Liver (tissue), 9 donors: ENCODE results near the gene DENND11. TPM values are rescaled to one million over a fixed set of nuclear protein-coding genes. Genes with fewer than 3 reads are reported as not detected.

Source experiments
- DNase-seq: peaks from one replicate; pipeline ENCODE4 v3.0.0-alpha.2; 2017; ENCODE audit warnings: low spot score
- H3K27ac ChIP-seq, 2 donors: one replicate each; pipeline ENCODE4 v1.7.0; 2013; ENCODE audit warnings: inconsistent platforms in 2 of 2, low read length in 2 of 2, control low read depth in 1 of 2, low read depth in 1 of 2, mild to moderate bottlenecking in 1 of 2
- H3K27me3 ChIP-seq, 4 donors: one replicate each; pipeline versions ENCODE4 v1.6.1 to v1.7.0; 2013; ENCODE audit warnings: low read length in 3 of 4, inconsistent platforms in 1 of 4, mild to moderate bottlenecking in 1 of 4, moderate library complexity in 1 of 4; ENCODE audit not compliant: control insufficient read depth in 4 of 4, insufficient read depth in 4 of 4
- H3K36me3 ChIP-seq, 4 donors: one replicate each; pipeline versions ENCODE4 v1.6.1 to v1.7.0; 2013; ENCODE audit warnings: low read length in 3 of 4, mild to moderate bottlenecking in 3 of 4, low read depth in 1 of 4, moderate library complexity in 1 of 4; ENCODE audit not compliant: control insufficient read depth in 4 of 4, insufficient read depth in 3 of 4
- H3K4me1 ChIP-seq, 4 donors: one replicate each; pipeline versions ENCODE4 v1.6.1 to v1.7.0; 2013; ENCODE audit warnings: low read length in 3 of 4, mild to moderate bottlenecking in 3 of 4, moderate library complexity in 1 of 4; ENCODE audit not compliant: control insufficient read depth in 4 of 4, insufficient read depth in 4 of 4
- H3K4me3 ChIP-seq, 3 donors: one replicate each; pipeline versions ENCODE4 v1.6.1 to v1.7.0; 2013; ENCODE audit warnings: low read length in 3 of 3, control low read depth in 1 of 3, low read depth in 1 of 3, mild to moderate bottlenecking in 1 of 3
- H3K9ac ChIP-seq, 2 donors: one replicate each; pipeline ENCODE4 v1.7.0; 2013; ENCODE audit warnings: low read length in 2 of 2, mild to moderate bottlenecking in 2 of 2, moderate library complexity in 2 of 2, control low read depth in 1 of 2, low read depth in 1 of 2
- H3K9me3 ChIP-seq, 4 donors: one replicate each; pipeline versions ENCODE4 v1.6.1 to v1.7.0; 2013; ENCODE audit warnings: low read length in 3 of 4; ENCODE audit not compliant: control insufficient read depth in 4 of 4
- EGR1 ChIP-seq, 2 donors: IDR thresholded peaks; 2 replicates each; pipeline ENCODE4 v1.6.1; 2016 to 2018; ENCODE audit warnings: antibody characterized with exemption in 2 of 2, low read depth in 2 of 2
- FOXA1 ChIP-seq: IDR thresholded peaks from 2 replicates; pipeline ENCODE4 v1.6.1; 2016; ENCODE audit warnings: antibody characterized with exemption
- FOXA2 ChIP-seq: IDR thresholded peaks from 2 replicates; pipeline ENCODE4 v1.6.1; 2016; ENCODE audit warnings: antibody characterized with exemption
- GABPA ChIP-seq, 2 donors: IDR thresholded peaks in 1 of 2; conservative IDR thresholded peaks in 1 of 2; 2 replicates each; pipeline ENCODE4 v1.6.1; 2016; ENCODE audit warnings: antibody characterized with exemption in 2 of 2, mild to moderate bottlenecking in 1 of 2, moderate library complexity in 1 of 2
- HNF4A ChIP-seq, 2 donors: conservative IDR thresholded peaks; 2 replicates each; pipeline ENCODE4 v1.6.1; 2016; ENCODE audit warnings: antibody characterized with exemption in 2 of 2, mild to moderate bottlenecking in 2 of 2
- HNF4G ChIP-seq: IDR thresholded peaks from 2 replicates; pipeline ENCODE4 v1.6.1; 2016; ENCODE audit warnings: antibody characterized with exemption
- JUND ChIP-seq, 2 donors: IDR thresholded peaks; 2 replicates each; pipeline ENCODE4 v1.6.1; 2016; ENCODE audit warnings: antibody characterized with exemption in 2 of 2
- NR2F2 ChIP-seq: IDR thresholded peaks from 2 replicates; pipeline ENCODE4 v1.6.1; 2016; ENCODE audit warnings: antibody characterized with exemption
- RAD21 ChIP-seq, 2 donors: IDR thresholded peaks; 2 replicates each; pipeline ENCODE4 v1.6.1; 2016; ENCODE audit warnings: antibody characterized with exemption in 2 of 2, mild to moderate bottlenecking in 2 of 2
- RXRA ChIP-seq, 2 donors: IDR thresholded peaks; 2 replicates each; pipeline ENCODE4 v1.6.1; 2017 to 2018; ENCODE audit warnings: antibody characterized with exemption in 2 of 2, mild to moderate bottlenecking in 1 of 2
- SP1 ChIP-seq: IDR thresholded peaks from 2 replicates; pipeline ENCODE4 v1.6.1; 2018; ENCODE audit warnings: antibody characterized with exemption, mild to moderate bottlenecking
- TAF1 ChIP-seq: conservative IDR thresholded peaks from 2 replicates; pipeline ENCODE4 v1.6.1; 2016; ENCODE audit warnings: antibody characterized with exemption, mild to moderate bottlenecking
- YY1 ChIP-seq: IDR thresholded peaks from 2 replicates; pipeline ENCODE4 v1.6.1; 2016; ENCODE audit warnings: antibody characterized with exemption, mild to moderate bottlenecking
- WGBS: extraction: QIAGEN DNeasy Blood & Tissue Kit; methylation state at CpG from one replicate; pipeline ENCODE4 v1.1.7; 2013; 5-methylcytosine and 5-hydroxymethylcytosine counted together
- polyA plus RNA-seq, 2 donors: library from polyadenylated mRNA; stranded (reverse) in 1 of 2; unstranded in 1 of 2; fragments of 200-250 nt in 1 of 2; fragments of >200 nt in 1 of 2; fragmentation: Nextera tagmentation in 1 of 2; extraction: Ambion mirVana in 1 of 2; gene quantifications; one replicate each; pipeline versions ENCODE4 v1.2.1 to v1.2.3, GENCODE V29; 2013 to 2015
- total RNA-seq, 2 donors: library from RNA; depleted of rRNA; stranded (reverse); fragments of >200 nt; gene quantifications; one replicate each; pipeline ENCODE4 v1.2.3, GENCODE V29; 2014
- TF ChIP-seq, protein P1 (sequence below): fragments of 150-350 bp; IDR thresholded peaks from 2 replicates; pipeline ENCODE4 v1.5.1; 2017; ENCODE audit warnings: improper control_type of control experiment, low read depth, low read length; ENCODE audit not compliant: missing input control
- TF ChIP-seq, protein P2 (sequence below): IDR thresholded peaks from 2 replicates; pipeline ENCODE4 v1.6.1; 2016; ENCODE audit warnings: antibody characterized with exemption
- TF ChIP-seq, protein P3 (sequence below): IDR thresholded peaks from 2 replicates; pipeline ENCODE4 v1.6.1; 2016; ENCODE audit warnings: antibody characterized with exemption
- TF ChIP-seq, protein P4 (sequence below): IDR thresholded peaks from 2 replicates; pipeline ENCODE4 v1.6.1; 2016; ENCODE audit warnings: antibody characterized with exemption, mild to moderate bottlenecking
- TF ChIP-seq, protein P5 (sequence below): IDR thresholded peaks from 2 replicates; pipeline ENCODE4 v1.6.1; 2016; ENCODE audit warnings: antibody characterized with exemption
- donor health status: healthy.
- donor health status: healthy.
- donor health status: healthy.
- donor health status: healthy.
- donor health status: healthy.

Gene DENND11
- total and polyA plus RNA-seq, 4 donors = 8.4 to 48.4 (median 12.8) TPM

DNA sequence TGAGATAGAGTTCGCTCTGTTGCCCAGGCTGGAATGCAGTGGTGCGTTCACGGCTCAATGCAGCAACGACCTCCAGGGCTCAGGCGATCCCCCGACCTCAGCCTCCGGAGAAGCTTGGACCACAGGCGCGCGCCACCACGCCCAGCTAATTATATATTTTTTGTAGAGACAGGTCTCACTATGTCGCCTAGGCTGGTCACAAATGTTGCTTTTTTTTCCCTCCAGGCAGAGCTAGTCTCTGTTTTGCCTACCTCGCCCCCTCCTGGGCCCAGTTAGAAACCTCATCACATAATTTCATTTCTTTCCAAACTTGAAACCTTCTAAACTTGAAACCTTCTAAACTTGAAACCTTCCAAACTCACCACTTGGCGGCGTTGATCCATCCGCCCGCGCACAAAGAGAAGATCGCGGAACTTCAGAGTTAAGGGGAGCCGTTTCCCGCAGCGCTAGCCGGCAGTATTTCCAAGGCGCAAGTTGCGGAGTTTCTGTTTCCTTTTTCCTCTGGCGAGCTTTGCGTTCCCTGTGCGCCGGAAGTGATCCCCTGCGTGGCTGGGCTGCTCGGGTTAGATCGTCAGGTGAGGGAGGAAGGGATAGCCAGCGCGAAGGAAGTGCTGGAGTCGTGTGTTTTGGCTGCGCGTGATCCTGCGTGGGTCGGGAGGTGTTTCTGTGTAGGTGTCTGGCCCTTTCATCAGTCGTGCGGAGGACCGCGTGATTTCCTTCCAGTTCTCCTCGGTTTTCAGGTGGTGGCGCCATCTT lies 36.0 kb upstream of the DENND11 start, which contains the start of gene SSBP1:
Gene SSBP1 (plus strand): TSS at position 523 of the 756 bp plus-strand sequence. CDS start 809 bp downstream, outside the sequence.
- 2% methylated on average over 46 of the region's 46 CpGs for WGBS
- Histone ChIP-seq H3K4me3 (peak within 1 kb of the TSS; percentile 68 to 93 (median 92)), H3K27me3 (no peaks in the 10 kb centered on the region), H3K9ac (peak within 1 kb of the TSS; percentile 31 to 87), H3K27ac (peak within 1 kb of the TSS; percentile 79 to 84), H3K4me1 (peaks cover 8 to 15% (median 12%) of the 10 kb centered on the region in 4 donors), H3K36me3 (peaks cover 9 to 19% (median 11%) of the 10 kb centered on the region in 4 donors), H3K9me3 (no peaks in the 10 kb centered on the region)
- peak; percentile 87 for DNase-seq
- peak; percentile 64 to 76 for TF ChIP-seq RXRA (IDR thresholded peaks at IDR 0.05)
- TF ChIP-seq FOXA1 = peak; percentile 78
- TF ChIP-seq TAF1 = no peak
- TF ChIP-seq HNF4G = no peak
- TF ChIP-seq SP1 = peak; percentile 89
- TF ChIP-seq NR2F2 = peak; percentile 72
- TF ChIP-seq HNF4A (conservative IDR thresholded peaks at IDR 0.05) = peak; percentile 49 to 57
- TF ChIP-seq RAD21 (IDR thresholded peaks at IDR 0.05) = peak; percentile 80 to 81
- TF ChIP-seq, protein P1, sequence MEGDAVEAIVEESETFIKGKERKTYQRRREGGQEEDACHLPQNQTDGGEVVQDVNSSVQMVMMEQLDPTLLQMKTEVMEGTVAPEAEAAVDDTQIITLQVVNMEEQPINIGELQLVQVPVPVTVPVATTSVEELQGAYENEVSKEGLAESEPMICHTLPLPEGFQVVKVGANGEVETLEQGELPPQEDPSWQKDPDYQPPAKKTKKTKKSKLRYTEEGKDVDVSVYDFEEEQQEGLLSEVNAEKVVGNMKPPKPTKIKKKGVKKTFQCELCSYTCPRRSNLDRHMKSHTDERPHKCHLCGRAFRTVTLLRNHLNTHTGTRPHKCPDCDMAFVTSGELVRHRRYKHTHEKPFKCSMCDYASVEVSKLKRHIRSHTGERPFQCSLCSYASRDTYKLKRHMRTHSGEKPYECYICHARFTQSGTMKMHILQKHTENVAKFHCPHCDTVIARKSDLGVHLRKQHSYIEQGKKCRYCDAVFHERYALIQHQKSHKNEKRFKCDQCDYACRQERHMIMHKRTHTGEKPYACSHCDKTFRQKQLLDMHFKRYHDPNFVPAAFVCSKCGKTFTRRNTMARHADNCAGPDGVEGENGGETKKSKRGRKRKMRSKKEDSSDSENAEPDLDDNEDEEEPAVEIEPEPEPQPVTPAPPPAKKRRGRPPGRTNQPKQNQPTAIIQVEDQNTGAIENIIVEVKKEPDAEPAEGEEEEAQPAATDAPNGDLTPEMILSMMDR = peak; percentile 75
- TF ChIP-seq, protein P2, sequence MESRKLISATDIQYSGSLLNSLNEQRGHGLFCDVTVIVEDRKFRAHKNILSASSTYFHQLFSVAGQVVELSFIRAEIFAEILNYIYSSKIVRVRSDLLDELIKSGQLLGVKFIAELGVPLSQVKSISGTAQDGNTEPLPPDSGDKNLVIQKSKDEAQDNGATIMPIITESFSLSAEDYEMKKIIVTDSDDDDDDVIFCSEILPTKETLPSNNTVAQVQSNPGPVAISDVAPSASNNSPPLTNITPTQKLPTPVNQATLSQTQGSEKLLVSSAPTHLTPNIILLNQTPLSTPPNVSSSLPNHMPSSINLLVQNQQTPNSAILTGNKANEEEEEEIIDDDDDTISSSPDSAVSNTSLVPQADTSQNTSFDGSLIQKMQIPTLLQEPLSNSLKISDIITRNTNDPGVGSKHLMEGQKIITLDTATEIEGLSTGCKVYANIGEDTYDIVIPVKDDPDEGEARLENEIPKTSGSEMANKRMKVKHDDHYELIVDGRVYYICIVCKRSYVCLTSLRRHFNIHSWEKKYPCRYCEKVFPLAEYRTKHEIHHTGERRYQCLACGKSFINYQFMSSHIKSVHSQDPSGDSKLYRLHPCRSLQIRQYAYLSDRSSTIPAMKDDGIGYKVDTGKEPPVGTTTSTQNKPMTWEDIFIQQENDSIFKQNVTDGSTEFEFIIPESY = peak; percentile 93
- TF ChIP-seq, protein P3, sequence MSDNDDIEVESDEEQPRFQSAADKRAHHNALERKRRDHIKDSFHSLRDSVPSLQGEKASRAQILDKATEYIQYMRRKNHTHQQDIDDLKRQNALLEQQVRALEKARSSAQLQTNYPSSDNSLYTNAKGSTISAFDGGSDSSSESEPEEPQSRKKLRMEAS = peak; percentile 95
- TF ChIP-seq, protein P4, sequence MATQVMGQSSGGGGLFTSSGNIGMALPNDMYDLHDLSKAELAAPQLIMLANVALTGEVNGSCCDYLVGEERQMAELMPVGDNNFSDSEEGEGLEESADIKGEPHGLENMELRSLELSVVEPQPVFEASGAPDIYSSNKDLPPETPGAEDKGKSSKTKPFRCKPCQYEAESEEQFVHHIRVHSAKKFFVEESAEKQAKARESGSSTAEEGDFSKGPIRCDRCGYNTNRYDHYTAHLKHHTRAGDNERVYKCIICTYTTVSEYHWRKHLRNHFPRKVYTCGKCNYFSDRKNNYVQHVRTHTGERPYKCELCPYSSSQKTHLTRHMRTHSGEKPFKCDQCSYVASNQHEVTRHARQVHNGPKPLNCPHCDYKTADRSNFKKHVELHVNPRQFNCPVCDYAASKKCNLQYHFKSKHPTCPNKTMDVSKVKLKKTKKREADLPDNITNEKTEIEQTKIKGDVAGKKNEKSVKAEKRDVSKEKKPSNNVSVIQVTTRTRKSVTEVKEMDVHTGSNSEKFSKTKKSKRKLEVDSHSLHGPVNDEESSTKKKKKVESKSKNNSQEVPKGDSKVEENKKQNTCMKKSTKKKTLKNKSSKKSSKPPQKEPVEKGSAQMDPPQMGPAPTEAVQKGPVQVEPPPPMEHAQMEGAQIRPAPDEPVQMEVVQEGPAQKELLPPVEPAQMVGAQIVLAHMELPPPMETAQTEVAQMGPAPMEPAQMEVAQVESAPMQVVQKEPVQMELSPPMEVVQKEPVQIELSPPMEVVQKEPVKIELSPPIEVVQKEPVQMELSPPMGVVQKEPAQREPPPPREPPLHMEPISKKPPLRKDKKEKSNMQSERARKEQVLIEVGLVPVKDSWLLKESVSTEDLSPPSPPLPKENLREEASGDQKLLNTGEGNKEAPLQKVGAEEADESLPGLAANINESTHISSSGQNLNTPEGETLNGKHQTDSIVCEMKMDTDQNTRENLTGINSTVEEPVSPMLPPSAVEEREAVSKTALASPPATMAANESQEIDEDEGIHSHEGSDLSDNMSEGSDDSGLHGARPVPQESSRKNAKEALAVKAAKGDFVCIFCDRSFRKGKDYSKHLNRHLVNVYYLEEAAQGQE = peak; percentile 85
- TF ChIP-seq EGR1 (IDR thresholded peaks at IDR 0.05; ENCODE audit: low read depth in 2 of 2) = peak; percentile 92 to 93
- TF ChIP-seq JUND (IDR thresholded peaks at IDR 0.05) = peak; percentile 43 to 57
- TF ChIP-seq, protein P5, sequence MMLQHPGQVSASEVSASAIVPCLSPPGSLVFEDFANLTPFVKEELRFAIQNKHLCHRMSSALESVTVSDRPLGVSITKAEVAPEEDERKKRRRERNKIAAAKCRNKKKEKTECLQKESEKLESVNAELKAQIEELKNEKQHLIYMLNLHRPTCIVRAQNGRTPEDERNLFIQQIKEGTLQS = peak; percentile 83
- peak; percentile 98 to 100 for TF ChIP-seq GABPA (IDR thresholded peaks at IDR 0.05 in 1 of 2, conservative IDR thresholded peaks at IDR 0.05 in 1 of 2)
- peak; percentile 57 for TF ChIP-seq FOXA2
- TF ChIP-seq YY1 = peak; percentile 95
